Activated CD4-positive, CD25-positive, alpha-beta regulatory T cell treated with anti-CD3 and anti-CD28 coated beads, Interleukin-2, amount 50 U/mL, for 16 hours (primary cell): ENCODE measurements around the gene PRR18.

Experiments used
- DNase-seq: peaks from one replicate; pipeline ENCODE4 v3.0.0-alpha.2; 2020; ENCODE audit warnings: low read depth, low spot score

PRR18 gene

DNA sequence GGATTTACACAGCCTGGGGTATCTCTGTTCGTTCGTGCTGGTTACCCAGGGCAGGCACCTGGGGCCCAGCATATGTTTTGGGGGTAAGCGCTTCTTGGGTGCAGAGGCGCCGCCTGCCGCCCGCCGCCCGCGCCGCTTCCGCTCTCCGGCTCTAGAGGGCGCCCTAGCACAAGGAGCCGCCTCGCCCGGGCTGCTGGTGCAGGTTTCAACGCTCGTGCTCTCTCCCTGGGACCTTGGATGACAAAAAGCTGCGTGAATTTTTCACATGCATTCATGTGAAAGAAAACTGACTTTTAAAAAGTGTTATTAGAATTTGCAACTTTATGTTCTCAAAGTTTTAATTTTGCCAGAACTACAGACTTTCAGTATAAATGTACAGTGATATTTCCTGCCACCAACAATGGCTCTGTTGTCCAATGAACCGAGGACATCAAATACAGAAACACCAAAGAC lies 32.5 kb downstream of the PRR18 start:
- DNase-seq, result peak; percentile 63

DNA sequence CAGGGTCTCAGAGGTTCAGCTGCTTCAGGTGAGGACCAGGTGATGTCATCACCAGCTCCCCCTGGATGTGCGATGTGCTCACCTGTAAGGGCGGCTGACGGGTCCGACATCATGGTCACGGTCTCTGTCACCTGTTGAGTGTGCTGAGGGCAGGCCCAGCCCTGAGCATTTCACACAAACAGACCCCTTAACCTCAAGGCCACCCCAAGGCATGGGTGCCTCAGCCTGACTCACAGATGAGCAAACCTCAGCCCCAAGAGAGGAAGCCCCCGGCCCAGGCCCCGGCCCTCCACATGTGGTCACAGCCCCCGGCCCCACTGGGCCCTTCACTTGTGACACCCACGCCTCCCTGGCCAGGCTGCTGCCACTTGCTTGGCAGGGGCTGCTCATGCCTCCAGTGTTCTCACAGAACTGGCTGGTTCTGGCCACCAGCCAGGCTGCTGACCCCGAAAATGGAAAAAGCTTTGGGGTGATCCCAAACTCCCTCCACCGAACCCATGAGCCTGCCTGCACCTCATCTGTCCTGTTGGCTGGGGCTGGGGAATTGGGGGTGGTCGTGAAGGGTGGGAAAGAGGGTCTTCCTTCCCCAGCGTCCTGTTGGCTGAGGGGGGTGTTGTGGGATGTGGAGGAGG lies 33.3 kb downstream of the PRR18 start:
- DNase-seq, result no peak

DNA sequence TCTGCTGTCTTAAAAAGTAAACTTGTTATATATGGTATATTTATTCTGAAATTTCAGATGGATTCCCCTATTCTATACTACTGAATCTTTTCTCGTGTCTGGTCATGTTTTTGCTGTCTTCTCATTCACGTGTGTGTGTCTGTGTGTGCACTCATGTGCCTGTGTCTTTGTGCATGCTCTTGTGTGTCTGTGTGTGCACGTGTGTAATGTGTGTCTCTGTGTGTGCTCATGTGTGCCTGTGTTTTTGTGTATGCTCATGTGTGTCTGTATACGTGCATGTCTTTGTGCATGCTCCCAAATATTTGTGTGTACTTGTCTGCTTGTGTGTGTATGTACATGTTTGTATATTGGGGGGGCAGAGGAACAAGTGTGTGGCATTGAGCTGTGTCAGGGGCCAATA lies 34.0 kb downstream of the PRR18 start:
- DNase-seq, result no peak

DNA sequence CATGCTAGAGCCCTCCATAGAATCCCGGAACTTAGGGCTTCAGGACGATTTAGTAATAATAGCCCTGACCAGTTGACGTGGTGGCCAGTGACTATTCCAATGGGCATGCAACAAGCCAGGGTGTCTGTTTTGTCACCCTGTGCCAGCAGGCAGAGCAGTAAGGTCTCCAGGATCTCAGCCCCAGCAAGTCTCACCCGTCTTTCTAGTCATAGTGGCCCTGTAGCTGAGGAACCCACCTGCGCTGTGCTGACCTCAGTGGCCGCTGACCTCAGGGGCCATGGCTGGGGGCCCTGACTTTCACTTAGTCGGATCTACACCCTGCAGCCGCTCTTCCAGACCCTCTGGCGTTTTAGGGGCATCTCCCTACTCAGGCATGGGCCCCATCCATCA lies 36.8 kb downstream of the PRR18 start:
- no peak for DNase-seq

DNA sequence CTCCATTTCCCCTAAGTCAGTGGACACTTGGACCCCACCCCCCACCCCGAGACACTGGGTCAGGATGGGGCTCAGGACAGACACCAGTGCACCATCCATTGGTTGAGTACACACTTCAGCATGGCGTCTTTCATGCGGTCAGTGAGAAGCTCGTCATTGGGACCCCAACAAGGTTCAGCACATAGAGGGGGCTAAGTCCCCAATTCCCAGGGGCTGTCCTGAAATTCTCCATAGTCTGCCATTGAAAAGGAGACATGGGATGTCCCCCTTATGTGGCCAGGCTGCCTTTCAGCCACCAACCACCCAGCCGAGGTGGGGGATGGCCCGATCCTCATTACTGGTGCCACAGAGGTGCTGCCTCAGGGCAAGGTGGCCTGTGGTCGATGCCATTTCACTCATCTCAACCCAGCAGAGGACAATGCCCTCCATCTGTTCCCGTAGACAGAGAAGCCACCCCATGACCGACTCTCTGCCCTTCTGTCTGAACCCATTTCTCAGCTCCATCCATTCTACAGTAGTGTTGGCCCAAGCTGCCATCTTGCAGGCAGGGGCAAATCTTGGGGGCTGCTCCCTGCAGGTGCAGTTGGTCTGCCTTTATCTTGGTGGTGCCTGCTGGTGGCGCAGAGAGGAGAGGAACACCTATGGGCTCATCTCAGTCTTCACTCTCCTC lies 37.4 kb downstream of the PRR18 start:
- DNase-seq, result no peak

DNA sequence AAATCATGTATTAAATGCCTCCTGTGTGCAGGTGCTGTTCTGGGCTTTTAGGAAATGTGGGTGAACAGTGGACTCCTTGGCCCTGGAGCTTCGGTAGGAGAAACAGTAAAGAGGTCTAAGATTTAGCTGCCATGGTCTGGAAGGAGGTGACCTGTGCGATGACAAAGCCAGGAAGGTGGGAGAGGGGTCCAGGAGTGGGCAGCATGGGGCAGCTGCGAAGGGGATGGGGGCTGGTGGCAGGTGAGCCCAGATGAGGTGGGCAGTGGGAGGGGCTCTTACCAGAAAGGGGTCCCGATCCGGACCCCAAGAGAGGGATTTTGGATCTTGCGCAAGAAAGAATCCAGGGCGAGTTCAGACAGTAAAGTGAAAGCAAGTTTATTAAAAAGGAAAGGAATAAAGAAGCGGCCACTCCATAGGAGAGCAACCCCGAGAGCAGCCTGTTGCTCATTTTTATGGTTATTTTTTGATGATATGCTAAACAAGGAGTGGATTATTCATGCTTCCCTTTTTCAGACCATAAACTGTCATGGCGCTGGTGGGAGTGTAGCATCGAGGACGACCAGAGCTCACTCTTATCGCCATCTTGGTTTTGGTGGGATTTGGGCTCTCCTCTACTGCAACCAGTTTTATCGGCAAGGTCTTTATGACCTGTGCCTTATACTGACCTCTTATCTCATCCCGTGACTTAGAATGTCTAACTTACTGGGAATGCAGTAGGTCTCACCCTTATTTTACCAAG lies 38.7 kb downstream of the PRR18 start:
- no peak for DNase-seq

DNA sequence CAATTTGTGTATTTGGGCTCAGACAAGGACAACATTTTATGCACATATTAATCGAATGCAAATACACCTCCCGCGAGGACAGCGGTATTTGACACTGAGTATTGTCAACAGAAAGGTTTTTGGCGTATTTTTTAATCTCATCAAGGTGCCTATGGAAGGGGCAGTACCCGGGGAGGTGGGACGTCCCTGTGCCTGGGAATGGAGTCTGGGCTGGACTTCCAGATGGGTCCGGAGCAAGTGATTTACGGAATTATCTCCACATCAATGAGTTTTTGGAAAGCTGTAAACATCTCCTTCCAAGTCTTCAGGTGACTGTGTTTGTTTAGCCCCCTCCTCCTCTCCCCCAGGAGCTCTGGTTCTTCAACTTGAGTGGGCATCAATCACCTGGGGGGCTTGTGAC lies 39.8 kb downstream of the PRR18 start:
- DNase-seq, result no peak

DNA sequence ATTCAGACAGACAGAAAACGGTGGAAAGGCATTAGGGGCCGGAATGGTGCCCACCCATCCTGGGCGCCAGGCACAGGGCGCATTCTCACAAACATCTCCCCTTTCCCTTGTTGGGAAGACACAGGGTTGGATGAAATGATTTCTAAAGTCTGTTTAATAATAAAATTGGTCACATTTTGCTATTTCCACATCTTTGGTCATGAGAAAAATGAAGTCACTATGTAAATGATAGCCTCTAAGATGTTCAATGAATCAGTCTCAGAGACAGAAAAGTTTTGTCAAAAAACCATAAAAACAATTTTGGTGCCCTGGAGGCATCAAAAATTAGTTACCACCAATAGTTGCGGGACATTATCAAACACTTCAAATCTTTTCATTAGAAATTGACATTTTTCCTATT lies 40.7 kb downstream of the PRR18 start:
- no peak for DNase-seq

DNA sequence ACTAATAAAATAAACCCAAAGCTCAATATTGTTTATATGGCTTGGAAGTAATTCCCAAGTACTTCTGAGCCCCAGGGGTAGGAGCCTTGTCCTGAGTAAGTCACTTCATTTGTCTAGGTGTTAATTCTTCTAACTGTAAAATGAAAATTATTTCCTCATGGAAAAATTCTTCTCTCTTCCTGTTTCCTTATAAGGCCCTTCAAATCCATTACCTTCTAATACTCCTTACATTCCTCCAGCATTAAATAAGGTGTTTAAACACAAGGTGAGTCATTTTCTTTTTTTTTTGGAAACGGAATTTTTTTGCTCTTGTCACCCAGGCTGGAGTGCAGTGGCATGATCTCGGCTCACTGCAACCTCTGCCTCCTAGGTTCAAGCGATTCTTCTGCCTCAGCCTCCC lies 41.9 kb downstream of the PRR18 start:
- DNase-seq, result no peak

DNA sequence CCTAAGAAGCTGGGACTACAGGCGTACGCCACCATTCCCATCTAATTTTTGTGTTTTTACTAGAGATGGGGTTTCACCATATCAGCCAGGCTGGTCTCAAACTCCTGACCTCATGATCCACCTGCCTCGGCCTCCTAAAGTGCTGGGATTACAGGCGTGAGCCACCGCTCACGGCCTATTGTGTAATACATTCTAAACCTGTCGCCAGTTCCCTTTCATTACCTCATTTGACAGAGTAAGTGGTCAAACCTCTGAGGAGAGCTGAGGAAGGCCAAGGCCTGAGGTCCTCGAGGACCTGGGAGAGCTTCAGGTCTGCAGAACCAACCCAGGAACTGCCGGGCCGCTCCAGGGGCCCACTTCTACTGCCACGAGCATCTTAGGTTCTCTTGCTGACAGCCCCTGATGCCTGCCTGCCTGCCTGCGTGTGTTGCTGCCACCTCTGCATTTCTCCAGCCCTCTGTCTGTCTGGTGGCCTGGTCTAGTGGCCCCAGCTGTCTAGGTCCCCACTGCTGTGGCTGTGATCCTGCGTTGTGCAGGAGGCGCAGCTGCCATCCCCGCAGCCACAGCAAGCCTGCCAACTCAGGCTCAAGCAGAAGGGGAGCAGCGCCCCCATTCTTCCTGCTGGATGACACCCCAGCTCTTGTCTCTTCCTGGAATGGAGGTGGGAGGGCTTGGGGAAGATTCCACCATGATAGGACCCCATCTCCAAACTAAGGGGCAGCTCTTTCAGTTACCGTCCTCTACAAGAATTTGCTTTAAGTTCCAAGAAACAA lies 45.3 kb downstream of the PRR18 start:
- DNase-seq, result no peak

DNA sequence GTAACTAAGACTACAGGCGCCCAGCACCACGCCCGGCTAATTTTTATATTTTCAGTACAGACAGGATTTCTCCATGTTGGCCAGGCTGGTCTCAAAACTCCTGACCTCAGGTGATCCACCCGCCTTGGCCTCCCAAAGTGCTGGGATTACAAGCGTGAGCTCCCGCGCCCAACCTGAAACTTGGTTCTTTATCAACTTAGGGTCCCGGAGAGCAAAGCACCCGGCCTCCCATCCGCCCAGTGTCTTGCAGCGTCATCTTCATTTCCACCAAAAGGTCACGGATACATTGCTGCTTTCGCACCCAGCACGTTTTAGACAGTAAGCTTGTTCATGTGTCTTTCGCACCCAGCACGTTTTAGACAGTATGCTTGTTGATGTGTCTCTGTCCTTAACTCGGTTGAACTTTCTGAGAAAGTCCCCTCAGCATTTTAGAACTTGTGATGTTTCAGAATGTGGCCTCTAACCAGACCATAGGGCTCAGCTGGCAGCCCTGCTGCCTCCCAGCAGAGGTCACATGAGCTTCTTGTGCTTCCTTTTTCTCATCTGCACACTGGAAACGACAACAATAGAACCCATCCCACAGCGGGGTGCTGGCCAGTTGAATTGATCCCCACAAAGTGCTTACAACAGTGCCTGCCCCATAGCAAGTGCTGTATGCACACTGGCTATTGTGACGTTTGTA lies 48.8 kb downstream of the PRR18 start:
- DNase-seq, result no peak

DNA sequence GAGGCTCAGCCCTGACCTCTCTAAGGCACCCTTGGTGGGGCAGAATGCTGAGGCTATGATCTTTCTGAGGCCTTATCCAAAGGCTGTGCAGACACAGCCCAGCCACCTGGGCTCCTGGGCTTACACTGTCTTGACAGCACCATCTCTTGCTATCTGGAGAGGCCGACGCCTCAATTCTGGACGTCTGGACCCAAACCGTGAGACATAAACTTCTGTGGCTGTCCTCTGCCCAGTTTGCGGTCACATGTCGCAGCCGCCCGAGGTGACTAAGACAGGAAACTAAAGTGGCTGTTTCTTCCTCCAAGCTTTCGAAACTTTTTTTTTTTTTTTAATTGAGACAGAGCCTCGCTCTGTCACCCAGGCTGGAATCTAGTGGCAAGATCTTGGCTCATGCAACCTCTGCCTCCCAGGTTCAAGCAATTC lies 49.3 kb downstream of the PRR18 start:
- DNase-seq, result no peak

DNA sequence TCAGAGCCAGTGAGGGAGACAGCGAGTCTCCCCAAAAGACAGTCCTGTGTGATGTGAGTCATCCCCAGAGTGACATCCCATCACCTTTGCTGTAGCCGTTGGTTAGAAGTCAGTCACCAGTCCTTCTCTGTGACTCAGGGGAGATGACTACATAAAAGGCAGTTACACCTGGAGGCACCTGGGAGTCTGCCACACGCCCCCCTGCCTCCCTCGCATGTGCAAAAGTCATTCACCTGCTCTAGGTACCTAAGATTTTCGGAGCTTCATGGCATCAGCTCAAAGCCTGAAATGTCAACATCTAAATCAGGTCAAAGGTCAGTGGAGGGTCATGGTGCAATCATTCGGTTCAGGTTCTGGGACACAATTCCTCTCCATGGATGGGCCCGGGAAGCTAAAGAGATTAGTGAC lies 50.3 kb downstream of the PRR18 start:
- no peak for DNase-seq
